Renal cortex interstitium (tissue), 11 donors: ENCODE measurements around the gene MPP2. TPM values are rescaled to one million over a fixed set of nuclear protein-coding genes. Genes with fewer than 3 reads are reported as not detected.
"Not testable (repeated sequence)": the region's sequence is repeated elsewhere in the genome, so short reads cannot be mapped to it uniquely, and the experiment has no call there.

Source experiments
- DNase-seq, 11 donors: peaks; one replicate each; pipeline ENCODE4 v3.0.0-alpha.2; 2013; ENCODE audit warnings: low read depth in 9 of 11, low spot score in 4 of 11; ENCODE audit errors: extremely low read depth in 1 of 11
- polyA plus RNA-seq, 3 donors: library from polyadenylated mRNA; unstranded; fragments of 120-200 nt; gene quantifications; one replicate each; pipeline ENCODE4 v1.2.1, GENCODE V29; 2013; ENCODE audit not compliant: insufficient read length in 3 of 3

MPP2 gene
- polyA plus RNA-seq, 3 donors: 5.8 to 8.2 (median 7.1) TPM

GRCh38 chr17:43911904-43912303 lies 4.6 kb upstream of the MPP2 start:
- DNase-seq: no peak

GRCh38 chr17:43909537-43910231 lies 2.3 kb upstream of the MPP2 start:
- DNase-seq: no peak

- DNase-seq: peak in 3 of 11 donors; percentile 49 to 66 (median 55)
Observed at GRCh38 chr17:43907998-43908721, 824 bp upstream of the MPP2 start.

DNA sequence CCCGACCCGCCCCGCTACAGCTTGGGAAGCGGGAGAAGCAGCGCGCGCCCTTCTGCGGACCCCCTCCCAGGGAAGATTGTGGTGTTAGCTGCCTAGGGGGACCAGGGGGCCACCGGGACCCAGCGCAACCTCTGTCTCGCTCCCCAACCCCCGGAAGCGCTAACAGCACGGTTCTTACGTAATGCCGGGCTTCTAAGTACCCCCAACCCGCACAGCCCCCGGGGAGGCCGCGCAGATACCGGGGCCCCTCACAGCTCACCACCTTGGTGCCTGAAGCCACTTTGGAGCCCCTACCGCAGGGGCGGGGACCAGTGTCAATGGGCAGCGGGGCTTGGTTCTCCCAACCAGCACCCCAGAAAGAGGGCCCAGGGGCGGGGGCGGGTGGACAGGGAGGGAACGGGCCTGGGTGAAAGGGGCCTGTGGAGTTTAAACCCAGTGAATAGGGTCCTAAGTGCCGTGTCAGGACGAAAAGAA lies 348 bp downstream of the MPP2 start:
- DNase-seq: no peak

- DNase-seq: peak in 3 of 11 donors; percentile 68 to 80 (median 77)
Observed at GRCh38 chr17:43905985-43906852, 1.1 kb downstream of the MPP2 start.

- DNase-seq: no peak
Observed at GRCh38 chr17:43905400-43905984, 1.8 kb downstream of the MPP2 start.

- no peak for DNase-seq
Observed at GRCh38 chr17:43901861-43902589, 5.3 kb downstream of the MPP2 start.

- DNase-seq: no peak
Observed at GRCh38 chr17:43900858-43901754, 6.2 kb downstream of the MPP2 start.

- DNase-seq: peak in 10 of 11 donors; percentile 76 to 86 (median 83)
Observed at GRCh38 chr17:43900183-43900857, 7.0 kb downstream of the MPP2 start.

DNA sequence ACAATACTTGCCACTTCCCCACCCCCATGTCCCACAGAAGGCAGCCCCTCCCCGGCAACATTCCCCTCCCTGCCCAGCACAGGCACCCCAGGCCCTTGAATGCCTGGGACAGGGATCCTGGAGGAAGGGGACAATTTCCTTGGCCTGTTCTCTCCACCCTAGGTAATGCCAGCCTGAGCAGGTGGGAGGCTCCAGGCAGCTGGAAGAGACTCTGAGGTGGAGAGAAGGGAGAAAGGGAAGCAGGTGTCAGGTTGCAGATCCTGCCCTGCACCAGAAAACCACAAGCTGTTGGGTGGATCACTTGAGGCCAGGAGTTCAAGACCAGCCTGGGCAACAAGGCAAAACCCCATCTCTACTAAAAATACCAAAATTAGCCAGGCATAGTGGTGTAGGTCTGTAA lies 8.9 kb downstream of the MPP2 start:
- no peak for DNase-seq

DNA sequence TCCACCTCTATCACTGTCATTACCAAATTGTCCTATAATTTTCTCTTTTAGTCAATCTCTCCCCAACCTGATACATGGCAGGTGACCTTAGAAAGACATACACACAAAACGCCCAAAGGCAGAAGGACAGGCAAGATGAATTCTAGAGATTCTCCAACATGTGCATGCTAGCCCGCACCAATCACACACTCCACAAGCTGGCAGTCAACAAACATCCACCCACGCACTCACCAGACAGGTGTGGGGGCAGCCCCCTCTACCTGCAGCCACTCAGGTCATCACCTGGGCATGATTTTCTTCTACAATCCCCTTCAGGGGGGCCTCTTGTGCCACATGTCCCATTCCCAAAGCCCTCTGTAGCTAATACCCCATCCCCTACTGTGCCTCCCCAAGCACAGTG lies 9.5 kb downstream of the MPP2 start:
- no peak for DNase-seq

DNA sequence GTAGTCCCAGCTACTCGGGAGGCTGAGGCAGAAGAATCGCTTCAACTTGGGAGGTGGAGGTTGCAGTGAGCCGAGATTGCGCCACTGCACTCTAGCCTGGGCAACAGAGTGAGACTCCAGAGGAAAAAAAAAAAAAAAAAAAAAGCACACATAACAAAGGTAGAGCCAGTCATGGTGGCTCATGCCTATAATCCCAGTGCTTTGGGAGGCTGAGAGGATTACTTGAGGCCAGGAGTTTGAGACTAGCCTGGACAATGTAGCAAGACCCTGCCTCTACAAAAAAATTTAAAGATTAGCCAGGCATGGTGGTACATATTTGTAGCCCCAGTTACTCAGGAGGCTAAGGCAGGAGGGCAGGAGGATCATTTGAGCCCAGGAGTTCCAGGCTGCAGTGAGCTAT lies 12.8 kb downstream of the MPP2 start:
- not testable (repeated sequence) for DNase-seq

DNA sequence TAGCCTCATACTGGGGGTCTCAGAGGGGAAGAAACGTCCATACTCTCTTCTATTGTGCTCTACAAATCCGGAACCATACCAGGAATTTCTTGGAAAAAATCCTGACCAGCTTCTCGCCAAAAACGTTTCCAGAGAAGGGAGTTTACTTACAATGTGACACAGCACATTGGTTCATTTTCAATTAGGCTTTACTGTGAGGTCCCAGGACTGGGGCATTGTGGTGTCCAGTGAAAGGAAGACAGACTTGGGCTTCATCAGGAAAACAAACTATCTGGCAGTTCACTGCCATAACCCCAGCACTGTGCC lies 14.7 kb downstream of the MPP2 start:
- no peak for DNase-seq

- DNase-seq: no peak
Observed at GRCh38 chr17:43891851-43892646, 15.3 kb downstream of the MPP2 start.

DNA sequence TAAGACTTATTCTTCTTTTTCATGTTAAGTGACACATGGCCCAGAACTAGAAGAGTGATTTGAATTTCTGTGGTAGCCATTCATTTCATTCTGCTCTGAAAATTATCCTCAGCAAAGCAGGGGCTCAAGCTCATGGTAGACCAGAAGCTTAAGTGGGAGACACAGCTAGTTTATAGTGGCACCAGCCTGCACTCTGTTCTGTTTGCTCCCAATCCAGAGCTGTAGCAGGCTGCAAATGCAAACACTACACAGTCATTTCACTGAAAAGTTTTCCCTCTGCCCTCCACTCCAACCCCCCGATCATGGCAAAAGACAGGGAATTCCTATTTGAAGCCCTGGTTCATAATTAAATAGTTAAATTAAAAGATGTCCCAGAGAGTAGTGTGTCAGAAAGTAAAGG lies 17.1 kb downstream of the MPP2 start:
- DNase-seq: no peak

- DNase-seq: no peak
Observed at GRCh38 chr17:43888548-43888947, 18.8 kb downstream of the MPP2 start.
